Transverse colon (tissue), 4 donors: ENCODE measurements around the gene OR2B3. TPM values are rescaled to one million over a fixed set of nuclear protein-coding genes. Genes with fewer than 3 reads are reported as not detected.

Experiments used
- DNase-seq: peaks from one replicate; pipeline ENCODE4 v3.0.0-alpha.2; 2019
- H3K27ac ChIP-seq, 4 donors: fragments of 200-600 bp; sonication (generic); 2 replicates each; pipeline ENCODE4 v1.5.1; 2016 to 2018; ENCODE audit warnings: inconsistent platforms in 4 of 4
- H3K27me3 ChIP-seq: fragments of 200-600 bp; sonication (generic); 2 replicates; pipeline ENCODE4 v1.5.1; 2017; ENCODE audit warnings: inconsistent platforms
- H3K36me3 ChIP-seq, 4 donors: fragments of 200-600 bp; sonication (generic); 2 replicates each; pipeline ENCODE4 v1.5.1; 2017 to 2019; ENCODE audit warnings: inconsistent platforms in 4 of 4
- H3K4me1 ChIP-seq, 4 donors: fragments of 200-600 bp; sonication (generic); 2 replicates each; pipeline ENCODE4 v1.5.1; 2017 to 2020; ENCODE audit warnings: inconsistent platforms in 4 of 4
- H3K4me3 ChIP-seq, 4 donors: fragments of 200-600 bp; sonication (generic); 1 replicate in 1 of 4; 2 replicates in 3 of 4; pipeline versions ENCODE4 v1.5.1 to v1.6.1; 2017 to 2019; ENCODE audit warnings: inconsistent platforms in 4 of 4
- H3K9me3 ChIP-seq, 2 donors: fragments of 200-600 bp; sonication (generic); 2 replicates each; pipeline ENCODE4 v1.5.1; 2017 to 2019; ENCODE audit warnings: inconsistent platforms in 2 of 2
- CTCF ChIP-seq, 5 experiments: fragments of 200-600 bp in 3 of 5; fragments of 450-650 bp in 2 of 5; sonication (generic) in 3 of 5; IDR thresholded peaks; 1 replicate in 2 of 5; 2 replicates in 3 of 5; pipeline ENCODE4 v1.5.1; 2016 to 2017; ENCODE audit warnings: antibody characterized with exemption in 5 of 5, inconsistent platforms in 3 of 5, mild to moderate bottlenecking in 2 of 5, moderate library complexity in 1 of 5
- EP300 ChIP-seq: sonication (generic); formaldehyde crosslinking; IDR thresholded peaks from one replicate; pipeline ENCODE4 v1.6.1; 2017; ENCODE audit warnings: antibody characterized with exemption, low read depth
- POLR2A ChIP-seq: fragments of 450-650 bp; IDR thresholded peaks from one replicate; pipeline ENCODE4 v1.6.1; 2016; ENCODE audit warnings: antibody characterized with exemption, mild to moderate bottlenecking, moderate library complexity
- POLR2AphosphoS5 ChIP-seq, 3 donors: sonication (generic); formaldehyde crosslinking; IDR thresholded peaks; one replicate each; pipeline ENCODE4 v1.6.1; 2016; ENCODE audit warnings: antibody characterized with exemption in 3 of 3
- whole genome bisulfite sequencing, 2 donors: methylation state at CpG; one replicate each; pipeline ENCODE4 v1.1.5; 2018; ENCODE audit warnings: low coverage in 1 of 2; 5-methylcytosine and 5-hydroxymethylcytosine counted together
- in situ Hi-C, 4 donors: fragments of 200-750 bp; cut with MboI; loops; one replicate each; pipeline versions ENCODE4 v1.15.0 to v1.15.1; 2017; ENCODE audit warnings: low sequenced_read_pairs in 3 of 4, low pct_ligation_motif_present in 1 of 4, low pct_unique_long_range_greater_than_20kb in 1 of 4
- intact Hi-C: fragments of 100-400 bp; cut with DNase I; formaldehyde crosslinking; loops from one replicate; pipeline ENCODE4 v1.15.1; 2023; ENCODE audit warnings: low total_unique reads
- total RNA-seq, 4 donors: library from RNA; depleted of rRNA; stranded (reverse); fragments of >200 nt; gene quantifications; one replicate each; pipeline ENCODE4 v1.1.0, GENCODE V29; 2016

OR2B3 gene
- total RNA-seq, 4 donors from 2014 or later: not detected

- DNase-seq: no peak
- intact Hi-C loops: no loop called here
These were observed 5.8 kb upstream of the OR2B3 start for GRCh38 chr6:29092957-29093356.

GRCh38 chr6:29082457-29082856 lies 4.7 kb downstream of the OR2B3 start:
- H3K4me1 ChIP-seq: no peaks in the 10 kb centered on the region
- no peaks in the 10 kb centered on the region for H3K36me3 ChIP-seq
- TF ChIP-seq EP300: no peak
- TF ChIP-seq POLR2AphosphoS5 (IDR thresholded peaks at IDR 0.05): no peak
- TF ChIP-seq CTCF (IDR thresholded peaks at IDR 0.05): no peak
- no peak for TF ChIP-seq POLR2A
- no peaks in the 10 kb centered on the region for H3K27me3 ChIP-seq
- WGBS, 2 donors: 87% methylated on average over 15 of the region's 15 CpGs; no CpG with 5 or more reads in 1 of the 2 donors
- no peak overlapping the region for H3K4me3 ChIP-seq
- H3K27ac ChIP-seq: no peak overlapping the region
- intact Hi-C loops (no loop called here), in situ Hi-C loops (no loop called here)
- no peak for DNase-seq
- H3K9me3 ChIP-seq: no peaks in the 10 kb centered on the region

More at GRCh38 chr6:29092957-29093356, 5.8 kb upstream of the OR2B3 start:
- Histone ChIP-seq H3K9me3 (no peaks in the 10 kb centered on the region), H3K27me3 (peaks cover 4% of the 10 kb centered on the region), H3K4me1 (no peaks in the 10 kb centered on the region), H3K27ac (no peak overlapping the region), H3K36me3 (no peaks in the 10 kb centered on the region), H3K4me3 (no peak overlapping the region)
- in situ Hi-C loops: no loop called here
- 75% methylated on average over 3 of the region's 3 CpGs for WGBS, 2 donors
- TF ChIP-seq EP300 (no peak), POLR2A (no peak), POLR2AphosphoS5 (IDR thresholded peaks at IDR 0.05) (no peak), CTCF (IDR thresholded peaks at IDR 0.05) (no peak)

- intact Hi-C loops: no loop called here
- no peak for TF ChIP-seq POLR2AphosphoS5 (IDR thresholded peaks at IDR 0.05)
These were observed 5.8 kb downstream of the OR2B3 start for GRCh38 chr6:29081312-29081711.

GRCh38 chr6:29079203-29079602 lies 7.9 kb downstream of the OR2B3 start:
- no peaks in the 10 kb centered on the region for H3K27me3 ChIP-seq

More at GRCh38 chr6:29081312-29081711, 5.8 kb downstream of the OR2B3 start:
- Histone ChIP-seq H3K36me3 (no peaks in the 10 kb centered on the region), H3K4me1 (no peaks in the 10 kb centered on the region), H3K27me3 (no peaks in the 10 kb centered on the region), H3K9me3 (no peaks in the 10 kb centered on the region), H3K27ac (no peak overlapping the region), H3K4me3 (no peak overlapping the region)
- in situ Hi-C loops: no loop called here
- DNase-seq: no peak

More at GRCh38 chr6:29079203-29079602, 7.9 kb downstream of the OR2B3 start:
- in situ Hi-C loops (no loop called here), intact Hi-C loops (no loop called here)
- Histone ChIP-seq H3K27ac (no peak overlapping the region), H3K4me3 (no peak overlapping the region), H3K4me1 (no peaks in the 10 kb centered on the region), H3K9me3 (no peaks in the 10 kb centered on the region), H3K36me3 (no peaks in the 10 kb centered on the region)
- WGBS, 2 donors: 80 to 81% methylated on average over 1 of the region's 1 CpG
- TF ChIP-seq POLR2AphosphoS5 (IDR thresholded peaks at IDR 0.05) (no peak), POLR2A (no peak), EP300 (no peak), CTCF (IDR thresholded peaks at IDR 0.05) (no peak)
- DNase-seq: no peak
